Testis (tissue), 2 donors: ENCODE results near the gene ERC1.

ENCODE experiments used
- POLR2A ChIP-seq: fragments of 450-650 bp; IDR thresholded peaks from one replicate; pipeline ENCODE4 v1.6.1; 2017; ENCODE audit warnings: antibody characterized with exemption, mild to moderate bottlenecking, moderate library complexity
- TF ChIP-seq, protein P1 (sequence below), 3 experiments: fragments of 450-650 bp in 2 of 3; fragments of 200-600 bp in 1 of 3; sonication (generic) in 1 of 3; IDR thresholded peaks; one replicate each; pipeline ENCODE4 v1.5.1; 2016 to 2019; ENCODE audit warnings: antibody characterized with exemption in 3 of 3, mild to moderate bottlenecking in 2 of 3, moderate library complexity in 1 of 3

DNA sequence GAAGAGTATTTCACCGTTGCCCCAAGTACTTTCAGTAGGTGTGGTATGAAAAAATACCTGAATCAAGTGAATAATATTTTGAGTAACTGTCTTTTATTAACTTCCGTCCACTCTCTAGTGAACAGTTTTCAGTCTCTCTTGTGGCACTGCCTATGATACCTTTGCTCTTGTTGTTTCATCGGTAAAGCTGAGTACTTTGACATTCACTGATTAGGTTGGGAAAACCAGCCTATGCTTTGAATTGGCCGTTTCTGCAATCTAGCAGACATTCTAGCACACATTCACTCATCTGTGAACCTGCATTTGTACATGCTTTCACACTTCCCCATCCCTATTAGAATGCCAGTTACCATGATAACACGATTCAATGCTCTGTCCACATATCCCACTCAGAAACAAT lies 386.1 kb downstream of the ERC1 start:
- TF ChIP-seq POLR2A: no peak
- TF ChIP-seq, protein P1, sequence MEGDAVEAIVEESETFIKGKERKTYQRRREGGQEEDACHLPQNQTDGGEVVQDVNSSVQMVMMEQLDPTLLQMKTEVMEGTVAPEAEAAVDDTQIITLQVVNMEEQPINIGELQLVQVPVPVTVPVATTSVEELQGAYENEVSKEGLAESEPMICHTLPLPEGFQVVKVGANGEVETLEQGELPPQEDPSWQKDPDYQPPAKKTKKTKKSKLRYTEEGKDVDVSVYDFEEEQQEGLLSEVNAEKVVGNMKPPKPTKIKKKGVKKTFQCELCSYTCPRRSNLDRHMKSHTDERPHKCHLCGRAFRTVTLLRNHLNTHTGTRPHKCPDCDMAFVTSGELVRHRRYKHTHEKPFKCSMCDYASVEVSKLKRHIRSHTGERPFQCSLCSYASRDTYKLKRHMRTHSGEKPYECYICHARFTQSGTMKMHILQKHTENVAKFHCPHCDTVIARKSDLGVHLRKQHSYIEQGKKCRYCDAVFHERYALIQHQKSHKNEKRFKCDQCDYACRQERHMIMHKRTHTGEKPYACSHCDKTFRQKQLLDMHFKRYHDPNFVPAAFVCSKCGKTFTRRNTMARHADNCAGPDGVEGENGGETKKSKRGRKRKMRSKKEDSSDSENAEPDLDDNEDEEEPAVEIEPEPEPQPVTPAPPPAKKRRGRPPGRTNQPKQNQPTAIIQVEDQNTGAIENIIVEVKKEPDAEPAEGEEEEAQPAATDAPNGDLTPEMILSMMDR (IDR thresholded peaks at IDR 0.05): no peak
